ENCODE results near the gene KIAA1958. TPM values are rescaled to one million over a fixed set of nuclear protein-coding genes. Genes with fewer than 3 reads are reported as not detected.

The KIAA1958 gene
- total and polyA plus RNA-seq, 2 donors (not counting 1 experiment from before 2014, with no cell fraction given): 2.4 to 15.3 TPM

GRCh38 chr9:112540800-112541199, 54.2 kb downstream of the KIAA1958 start:
- Mint-ChIP-seq H3K4me3 (no peak overlapping the region), H3K27ac (no peak overlapping the region), H3K4me1 (peaks cover 2% of the 10 kb centered on the region), H3K27me3 (no peaks in the 10 kb centered on the region), H3K9me3 (ENCODE audit: insufficient read depth) (no peaks in the 10 kb centered on the region)
- intact Hi-C loops (cut with micrococcal nuclease): no loop called here
- Histone ChIP-seq H3K9me3 (ENCODE audit: control extremely low read depth in 1 of 3, control insufficient read depth in 2 of 3, insufficient read depth in 1 of 3, low read length in 2 of 3) (no peaks in the 10 kb centered on the region), H3K79me2 (ENCODE audit: control insufficient read depth, insufficient read depth, low read length) (peaks cover 5% of the 10 kb centered on the region), H3K4me2 (replicated peaks; ENCODE audit: low read depth, low read length, poor library complexity, severe bottlenecking) (no peak overlapping the region), H2AFZ (ENCODE audit: insufficient read depth, low read depth, low read length, poor library complexity, severe bottlenecking) (no peak overlapping the region), H3K4me1 (ENCODE audit: control insufficient read depth in 2 of 2, insufficient read depth in 2 of 2, low read length in 2 of 2) (no peaks in the 10 kb centered on the region), H3K9ac (ENCODE audit: low read length) (no peak overlapping the region), H4K20me1 (ENCODE audit: control insufficient read depth, insufficient read depth, low read length, poor library complexity, severe bottlenecking) (no peaks in the 10 kb centered on the region), H3K4me3 (ENCODE audit: control extremely low read depth in 1 of 5, extremely low read depth in 1 of 5, insufficient read depth in 1 of 5, low read depth in 2 of 5, low read length in 4 of 5) (no peak overlapping the region), H3K27me3 (replicated peaks in 1 of 4; ENCODE audit: control extremely low read depth in 1 of 4, control insufficient read depth in 3 of 4, insufficient read depth in 4 of 4, low read length in 3 of 4) (no peaks in the 10 kb centered on the region), H3K36me3 (replicated peaks in 1 of 2; ENCODE audit: control extremely low read depth in 1 of 2, control insufficient read depth in 1 of 2, extremely low read depth in 1 of 2, insufficient read depth in 2 of 2, low read length in 1 of 2) (no peaks in the 10 kb centered on the region), H3K27ac (ENCODE audit: low read length in 2 of 2) (no peak overlapping the region)
- DNase-seq (no peak), ATAC-seq (ENCODE audit: low read depth) (no peak)
- 100% methylated on average over 2 of the region's 4 CpGs for WGBS (ENCODE audit: insufficient coverage)
- TF ChIP-seq, protein P1, sequence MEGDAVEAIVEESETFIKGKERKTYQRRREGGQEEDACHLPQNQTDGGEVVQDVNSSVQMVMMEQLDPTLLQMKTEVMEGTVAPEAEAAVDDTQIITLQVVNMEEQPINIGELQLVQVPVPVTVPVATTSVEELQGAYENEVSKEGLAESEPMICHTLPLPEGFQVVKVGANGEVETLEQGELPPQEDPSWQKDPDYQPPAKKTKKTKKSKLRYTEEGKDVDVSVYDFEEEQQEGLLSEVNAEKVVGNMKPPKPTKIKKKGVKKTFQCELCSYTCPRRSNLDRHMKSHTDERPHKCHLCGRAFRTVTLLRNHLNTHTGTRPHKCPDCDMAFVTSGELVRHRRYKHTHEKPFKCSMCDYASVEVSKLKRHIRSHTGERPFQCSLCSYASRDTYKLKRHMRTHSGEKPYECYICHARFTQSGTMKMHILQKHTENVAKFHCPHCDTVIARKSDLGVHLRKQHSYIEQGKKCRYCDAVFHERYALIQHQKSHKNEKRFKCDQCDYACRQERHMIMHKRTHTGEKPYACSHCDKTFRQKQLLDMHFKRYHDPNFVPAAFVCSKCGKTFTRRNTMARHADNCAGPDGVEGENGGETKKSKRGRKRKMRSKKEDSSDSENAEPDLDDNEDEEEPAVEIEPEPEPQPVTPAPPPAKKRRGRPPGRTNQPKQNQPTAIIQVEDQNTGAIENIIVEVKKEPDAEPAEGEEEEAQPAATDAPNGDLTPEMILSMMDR (IDR thresholded peaks at IDR 0.05): no peak
- TF ChIP-seq EZH2 (IDR thresholded peaks at IDR 0.05; ENCODE audit: borderline replicate concordance, insufficient read depth, low read depth, low read length, poor library complexity, severe bottlenecking): no peak
- POLR2A ChIA-PET: no interaction called here
- CTCF ChIA-PET: no interaction called here

- DNase-seq: no peak
- Histone ChIP-seq H3K9ac (ENCODE audit: low read length) (no peak overlapping the region), H3K79me2 (ENCODE audit: control insufficient read depth, insufficient read depth, low read length) (peaks cover 5% of the 10 kb centered on the region), H2AFZ (ENCODE audit: insufficient read depth, low read depth, low read length, poor library complexity, severe bottlenecking) (no peak overlapping the region), H3K36me3 (replicated peaks in 1 of 2; ENCODE audit: control extremely low read depth in 1 of 2, control insufficient read depth in 1 of 2, extremely low read depth in 1 of 2, insufficient read depth in 2 of 2, low read length in 1 of 2) (no peaks in the 10 kb centered on the region), H3K27ac (ENCODE audit: low read length in 2 of 2) (no peak overlapping the region), H3K4me2 (replicated peaks; ENCODE audit: low read depth, low read length, poor library complexity, severe bottlenecking) (no peak overlapping the region), H3K4me3 (ENCODE audit: control extremely low read depth in 1 of 5, extremely low read depth in 1 of 5, insufficient read depth in 1 of 5, low read depth in 2 of 5, low read length in 4 of 5) (no peak overlapping the region), H4K20me1 (ENCODE audit: control insufficient read depth, insufficient read depth, low read length, poor library complexity, severe bottlenecking) (no peaks in the 10 kb centered on the region), H3K27me3 (replicated peaks in 1 of 4; ENCODE audit: control extremely low read depth in 1 of 4, control insufficient read depth in 3 of 4, insufficient read depth in 4 of 4, low read length in 3 of 4) (no peaks in the 10 kb centered on the region), H3K4me1 (ENCODE audit: control insufficient read depth in 2 of 2, insufficient read depth in 2 of 2, low read length in 2 of 2) (no peaks in the 10 kb centered on the region), H3K9me3 (ENCODE audit: control extremely low read depth in 1 of 3, control insufficient read depth in 2 of 3, insufficient read depth in 1 of 3, low read length in 2 of 3) (no peaks in the 10 kb centered on the region)
- Mint-ChIP-seq H3K27me3 (no peaks in the 10 kb centered on the region), H3K9me3 (ENCODE audit: insufficient read depth) (no peaks in the 10 kb centered on the region), H3K27ac (no peak overlapping the region), H3K4me3 (no peak overlapping the region), H3K4me1 (peaks cover 7% of the 10 kb centered on the region)
- intact Hi-C loops (cut with micrococcal nuclease): no loop called here
- ATAC-seq (ENCODE audit: low read depth): no peak
- 83% methylated on average over 2 of the region's 7 CpGs for WGBS (ENCODE audit: insufficient coverage)
- ChIA-PET CTCF (no interaction called here), POLR2A (no interaction called here)
- TF ChIP-seq, protein P1 (IDR thresholded peaks at IDR 0.05): no peak
- no peak for TF ChIP-seq EZH2 (IDR thresholded peaks at IDR 0.05; ENCODE audit: borderline replicate concordance, insufficient read depth, low read depth, low read length, poor library complexity, severe bottlenecking)
Observed at GRCh38 chr9:112541685-112542084, 55.1 kb downstream of the KIAA1958 start.
